ENCODE data around the gene EPB41L4B. TPM values are rescaled to one million over a fixed set of nuclear protein-coding genes. Genes with fewer than 3 reads are reported as not detected.

EPB41L4B gene
- total and polyA plus RNA-seq, 12 donors = 0.20 to 15.2 (median 4.4) TPM

DNA sequence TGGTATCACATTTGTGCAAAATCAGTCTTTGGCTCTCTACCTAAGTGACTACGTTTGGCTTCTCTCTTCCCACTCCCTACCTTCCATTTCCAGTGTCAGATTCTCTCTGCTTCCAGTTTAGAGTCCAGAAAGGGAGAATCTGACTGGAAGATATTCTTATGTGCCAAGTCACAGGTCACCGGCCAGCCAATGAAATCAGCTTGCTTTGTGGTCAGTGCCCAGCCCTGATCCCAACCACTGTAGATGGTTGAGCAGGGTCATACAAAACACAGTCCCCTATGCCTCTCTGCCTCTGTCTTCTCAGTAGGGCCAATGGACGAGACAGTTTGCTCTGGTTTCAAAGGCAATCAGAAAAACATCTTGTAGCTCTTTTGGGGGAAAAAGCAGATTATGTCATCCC, 15.6 kb upstream of the EPB41L4B start:
- WGBS, 2 donors = 74 to 88% methylated on average over 3 of the region's 3 CpGs
- Histone ChIP-seq H3K36me3 (no peaks in the 10 kb centered on the region), H3K4me3 (no peak overlapping the region), H3K9me3 (no peaks in the 10 kb centered on the region), H3K4me1 (peaks cover 0 to 6% (median 3%) of the 10 kb centered on the region in 9 donors), H3K27ac (no peak overlapping the region), H3K27me3 (no peaks in the 10 kb centered on the region)
- DNase-seq (no peak), ATAC-seq (no peak)
- intact Hi-C loops (cut with DNase I) = no loop called here
- TF ChIP-seq, protein P1, sequence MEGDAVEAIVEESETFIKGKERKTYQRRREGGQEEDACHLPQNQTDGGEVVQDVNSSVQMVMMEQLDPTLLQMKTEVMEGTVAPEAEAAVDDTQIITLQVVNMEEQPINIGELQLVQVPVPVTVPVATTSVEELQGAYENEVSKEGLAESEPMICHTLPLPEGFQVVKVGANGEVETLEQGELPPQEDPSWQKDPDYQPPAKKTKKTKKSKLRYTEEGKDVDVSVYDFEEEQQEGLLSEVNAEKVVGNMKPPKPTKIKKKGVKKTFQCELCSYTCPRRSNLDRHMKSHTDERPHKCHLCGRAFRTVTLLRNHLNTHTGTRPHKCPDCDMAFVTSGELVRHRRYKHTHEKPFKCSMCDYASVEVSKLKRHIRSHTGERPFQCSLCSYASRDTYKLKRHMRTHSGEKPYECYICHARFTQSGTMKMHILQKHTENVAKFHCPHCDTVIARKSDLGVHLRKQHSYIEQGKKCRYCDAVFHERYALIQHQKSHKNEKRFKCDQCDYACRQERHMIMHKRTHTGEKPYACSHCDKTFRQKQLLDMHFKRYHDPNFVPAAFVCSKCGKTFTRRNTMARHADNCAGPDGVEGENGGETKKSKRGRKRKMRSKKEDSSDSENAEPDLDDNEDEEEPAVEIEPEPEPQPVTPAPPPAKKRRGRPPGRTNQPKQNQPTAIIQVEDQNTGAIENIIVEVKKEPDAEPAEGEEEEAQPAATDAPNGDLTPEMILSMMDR (IDR thresholded peaks at IDR 0.05) = no peak

DNA sequence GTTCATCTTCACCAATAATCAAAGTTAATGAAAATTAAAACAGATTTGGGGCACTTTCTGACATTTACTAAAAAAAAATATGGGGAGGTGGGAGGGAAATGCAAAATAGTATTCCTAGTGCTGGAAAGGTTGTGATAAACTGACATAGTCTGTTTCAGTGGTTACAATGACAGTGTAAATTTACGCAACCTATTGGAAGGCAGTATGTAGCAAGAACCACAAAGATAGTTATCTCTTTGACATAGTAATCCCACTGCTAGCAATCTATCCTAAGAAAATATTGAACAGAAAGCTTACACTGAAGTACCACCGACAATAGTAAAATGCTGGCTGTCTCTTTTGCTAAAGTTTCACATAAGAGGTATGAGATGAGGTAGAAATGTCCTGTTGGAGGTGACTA, 15.1 kb upstream of the EPB41L4B start:
- Histone ChIP-seq H3K27ac (no peak overlapping the region), H3K36me3 (no peaks in the 10 kb centered on the region), H3K4me3 (no peak overlapping the region), H3K27me3 (no peaks in the 10 kb centered on the region), H3K4me1 (peaks cover 0 to 11% (median 5%) of the 10 kb centered on the region in 9 donors), H3K9me3 (no peaks in the 10 kb centered on the region)
- WGBS, 2 donors = 89 to 92% methylated on average over 2 of the region's 2 CpGs
- DNase-seq = no peak
- no peak for ATAC-seq
- intact Hi-C loops (cut with DNase I) = no loop called here
- TF ChIP-seq, protein P1 (IDR thresholded peaks at IDR 0.05) = no peak

DNA sequence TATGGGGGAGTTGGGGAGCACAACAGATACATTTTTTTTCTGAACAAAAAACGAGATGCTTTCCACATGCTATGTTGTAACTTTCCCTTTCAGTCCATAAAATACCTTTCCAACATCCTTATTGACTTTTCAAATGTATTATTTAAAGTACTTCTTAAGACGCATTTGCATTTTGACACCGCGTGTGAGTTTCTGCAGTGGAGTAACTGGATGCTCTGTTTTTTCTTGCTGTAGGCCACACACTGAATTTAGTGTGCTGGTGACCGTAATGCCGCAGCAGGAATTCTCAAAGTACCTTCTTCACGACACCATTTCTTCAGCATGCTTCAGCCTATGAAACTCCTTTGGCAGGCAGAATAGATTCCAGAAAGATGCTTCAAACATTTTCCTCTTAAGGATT, 14.3 kb upstream of the EPB41L4B start:
- intact Hi-C loops (cut with DNase I) = no loop called here
- 83 to 86% methylated on average over 7 of the region's 7 CpGs for WGBS, 2 donors
- TF ChIP-seq, protein P1 (IDR thresholded peaks at IDR 0.05) = no peak
- peaks cover 0 to 15% (median 5%) of the 10 kb centered on the region in 9 donors for H3K4me1 ChIP-seq
- no peaks in the 10 kb centered on the region for H3K27me3 ChIP-seq
- H3K36me3 ChIP-seq = no peaks in the 10 kb centered on the region
- no peak for DNase-seq
- no peak overlapping the region for H3K27ac ChIP-seq
- H3K4me3 ChIP-seq = no peak overlapping the region
- no peaks in the 10 kb centered on the region for H3K9me3 ChIP-seq
- ATAC-seq = no peak

DNA sequence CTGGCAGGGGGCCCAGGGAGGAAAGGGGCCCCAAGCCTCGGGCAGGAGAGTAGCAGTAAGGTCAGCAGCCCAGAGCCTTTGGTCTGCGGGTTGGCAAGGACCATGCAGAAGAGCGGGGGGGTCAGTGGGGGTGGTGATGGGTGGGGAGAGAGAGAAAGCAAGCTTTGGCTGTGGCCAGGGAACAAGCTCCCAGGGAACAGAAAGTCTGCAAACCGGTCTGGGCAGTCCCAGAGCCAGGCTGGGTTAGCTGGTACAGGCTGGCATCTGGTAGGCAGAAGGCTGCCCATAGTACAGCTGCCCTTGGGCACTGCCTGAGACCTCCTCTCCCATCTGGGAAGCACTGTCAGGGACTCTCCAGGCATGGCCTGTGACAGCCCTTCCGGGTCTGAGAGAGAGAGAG, 10.5 kb upstream of the EPB41L4B start:
- intact Hi-C loops (cut with DNase I) = no loop called here
- H3K4me3 ChIP-seq = no peak overlapping the region
- no peaks in the 10 kb centered on the region for H3K36me3 ChIP-seq
- DNase-seq (peak; percentile 46 to 59), ATAC-seq (peak; percentile 67 to 93 (median 76))
- H3K4me1 ChIP-seq = peaks cover 0 to 27% (median 14%) of the 10 kb centered on the region in 9 donors
- peak overlapping the region in 4 of 10 donors; percentile 21 to 64 (median 49) for H3K27ac ChIP-seq
- 34 to 45% methylated on average over 5 of the region's 5 CpGs for WGBS, 2 donors
- no peaks in the 10 kb centered on the region for H3K9me3 ChIP-seq
- peaks cover 0 to 7% (median 0%) of the 10 kb centered on the region in 7 donors for H3K27me3 ChIP-seq
- TF ChIP-seq, protein P1 (IDR thresholded peaks at IDR 0.05) = no peak

Measured in heart right ventricle (tissue), 16 donors.